Measurements from ENCODE around the gene PSMD7.
"Not testable (repeated sequence)": the region's sequence is repeated elsewhere in the genome, so short reads cannot be mapped to it uniquely, and the experiment has no call there.

The PSMD7 gene

DNA sequence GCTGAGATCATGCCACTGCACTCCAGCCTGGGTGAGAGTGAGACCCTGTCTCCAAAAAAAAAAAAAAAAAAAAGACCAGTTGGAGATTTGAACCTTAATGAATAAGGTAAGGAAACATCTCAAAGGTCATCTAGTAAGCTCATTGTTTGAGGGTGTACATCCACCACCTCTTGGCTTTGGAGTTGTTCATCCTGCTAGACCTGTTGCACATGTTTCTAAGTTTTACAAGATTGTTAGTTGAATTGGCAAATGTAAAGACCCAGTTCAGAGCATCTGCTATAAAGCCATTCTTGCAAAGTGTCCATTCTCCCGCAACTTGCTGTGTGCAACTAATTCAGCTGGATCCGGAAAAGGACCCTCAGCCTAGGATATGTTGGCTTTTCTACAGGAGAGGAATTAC is 1.5 kb downstream of the PSMD7 start:
- no peak for DNase-seq

DNA sequence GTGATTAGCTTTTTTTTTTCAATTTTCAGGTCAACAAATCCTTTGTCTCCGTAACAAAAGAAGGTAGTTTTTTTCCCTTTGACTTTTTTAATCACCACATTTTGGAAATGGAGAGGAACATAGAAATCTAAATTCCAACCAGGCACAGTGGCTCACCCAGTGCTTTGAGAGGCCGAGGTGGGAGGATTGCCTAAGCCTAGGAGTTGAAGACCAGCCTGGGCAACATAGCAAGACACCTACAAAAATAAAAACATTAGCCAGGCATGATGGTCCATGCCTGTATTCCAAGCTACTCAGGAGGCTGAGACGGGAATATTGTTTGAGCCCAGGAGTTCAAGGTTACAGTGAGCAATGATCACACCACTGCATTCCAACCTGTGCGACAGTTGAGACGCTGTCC is 5.7 kb downstream of the PSMD7 start:
- DNase-seq: no peak

- no peak for DNase-seq
These were observed 7.7 kb downstream of the PSMD7 start for GRCh38 chr16:74304164-74304834.

DNA sequence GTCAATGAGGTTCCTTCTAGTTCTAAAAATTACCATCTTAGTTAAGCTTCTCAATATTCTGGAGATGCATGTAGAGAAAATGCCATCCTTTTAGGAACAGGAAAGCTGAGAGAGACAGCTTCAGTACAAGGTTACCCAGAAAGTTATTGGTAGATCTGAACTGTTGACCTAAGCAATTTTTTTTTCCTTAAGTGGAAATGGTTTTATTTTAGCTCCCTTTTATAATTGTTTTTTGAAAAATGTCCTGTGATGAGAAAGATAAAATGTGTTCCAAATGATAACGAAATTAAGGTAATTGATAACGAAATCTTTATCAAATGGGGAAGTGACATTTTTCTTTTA is 8.2 kb downstream of the PSMD7 start:
- DNase-seq: no peak

DNA sequence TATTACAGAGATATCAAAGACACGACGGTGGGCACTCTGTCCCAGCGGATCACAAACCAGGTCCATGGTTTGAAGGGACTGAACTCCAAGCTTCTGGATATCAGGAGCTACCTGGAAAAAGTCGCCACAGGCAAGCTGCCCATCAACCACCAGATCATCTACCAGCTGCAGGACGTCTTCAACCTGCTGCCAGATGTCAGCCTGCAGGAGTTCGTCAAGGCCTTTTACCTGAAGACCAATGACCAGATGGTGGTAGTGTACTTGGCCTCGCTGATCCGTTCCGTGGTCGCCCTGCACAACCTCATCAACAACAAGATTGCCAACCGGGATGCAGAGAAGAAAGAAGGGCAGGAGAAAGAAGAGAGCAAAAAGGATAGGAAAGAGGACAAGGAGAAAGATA is 8.7 kb downstream of the PSMD7 start:
- no peak for DNase-seq

DNA sequence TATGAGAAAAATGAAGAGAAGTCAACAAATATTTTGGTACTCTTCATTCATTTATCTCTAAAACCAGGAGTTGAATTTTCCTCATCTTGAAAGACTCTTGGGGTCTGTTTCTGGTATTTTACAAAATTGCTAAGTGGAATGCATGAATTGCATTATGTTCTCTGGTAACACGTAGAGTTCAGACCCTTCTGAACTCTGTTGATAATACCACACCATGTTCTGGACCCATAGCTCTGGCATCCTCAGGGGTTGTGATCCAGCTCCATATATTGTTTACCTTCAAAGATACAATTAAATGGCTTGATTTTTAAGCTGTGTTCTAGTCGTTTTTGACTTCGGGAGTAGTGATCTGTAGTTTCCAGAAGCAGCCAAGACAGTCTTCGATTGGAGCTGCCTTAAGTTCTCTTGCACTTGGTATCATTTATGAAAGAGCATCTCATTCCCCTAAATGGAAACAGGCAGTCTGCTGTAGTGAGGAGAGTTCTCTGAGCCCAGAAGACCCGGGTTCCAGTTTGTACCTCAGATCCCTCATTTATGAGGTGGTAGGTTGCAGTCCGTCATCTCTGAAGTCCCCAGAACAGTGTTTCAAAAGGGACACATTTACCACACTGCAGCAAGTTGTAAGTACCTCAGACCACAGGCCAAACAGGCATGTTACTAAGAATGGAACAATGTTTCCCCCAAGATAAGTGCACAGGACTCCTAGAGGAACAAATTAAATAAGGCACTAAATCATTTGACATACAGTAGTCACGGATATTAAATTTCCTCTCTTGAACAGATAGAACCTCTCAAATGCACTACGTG is 9.6 kb downstream of the PSMD7 start:
- no peak for DNase-seq

GRCh38 chr16:74307383-74307782 is 10.8 kb downstream of the PSMD7 start:
- no peak for DNase-seq

GRCh38 chr16:74309789-74310781 is 13.5 kb downstream of the PSMD7 start:
- DNase-seq: no peak

DNA sequence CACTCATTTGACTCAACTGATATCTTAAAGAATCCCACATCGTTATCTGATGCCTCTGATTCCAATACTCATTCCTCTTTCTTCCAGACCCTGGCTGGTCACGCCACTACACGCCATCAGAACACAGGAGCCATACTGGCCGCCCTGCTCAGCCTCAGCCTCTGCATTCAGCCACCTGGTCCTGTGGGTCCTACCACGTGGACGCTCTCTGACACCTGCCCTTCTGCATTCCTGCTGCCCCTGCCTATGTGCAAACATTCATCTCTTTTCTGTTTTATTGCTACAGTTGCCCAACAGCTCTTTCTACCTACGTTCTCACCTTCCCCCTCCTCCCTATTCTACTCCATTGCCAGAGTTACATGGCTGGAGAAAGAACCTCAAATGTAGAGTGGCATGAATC is 18.4 kb downstream of the PSMD7 start:
- DNase-seq: no peak

GRCh38 chr16:74320707-74321106 is 24.1 kb downstream of the PSMD7 start:
- DNase-seq: no peak

- no peak for DNase-seq
These were observed 24.7 kb downstream of the PSMD7 start for GRCh38 chr16:74321356-74321755.

DNA sequence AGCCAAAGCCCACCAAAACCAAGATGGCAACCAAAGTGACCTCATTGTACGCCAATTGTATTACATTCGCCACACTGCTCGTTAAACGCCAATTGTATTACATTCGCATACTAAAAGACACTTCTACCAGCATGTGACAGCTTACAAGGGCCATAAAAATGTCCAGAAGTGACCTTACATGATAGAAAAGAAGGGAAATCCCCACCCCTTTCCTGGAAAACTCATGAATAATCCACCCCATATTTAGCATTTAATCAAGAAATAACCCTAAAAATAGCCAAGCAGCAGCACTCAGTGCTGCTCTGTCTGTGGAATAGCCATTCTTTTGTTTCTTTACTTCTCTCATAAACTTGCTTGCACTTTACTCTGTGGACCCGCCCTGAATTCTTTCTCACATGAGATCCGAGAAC is 25.7 kb downstream of the PSMD7 start:
- no peak for DNase-seq

- DNase-seq: not testable (repeated sequence)
These were observed 28.2 kb downstream of the PSMD7 start for GRCh38 chr16:74324777-74325176.

GRCh38 chr16:74325641-74326040 is 29.0 kb downstream of the PSMD7 start:
- DNase-seq: no peak

DNA sequence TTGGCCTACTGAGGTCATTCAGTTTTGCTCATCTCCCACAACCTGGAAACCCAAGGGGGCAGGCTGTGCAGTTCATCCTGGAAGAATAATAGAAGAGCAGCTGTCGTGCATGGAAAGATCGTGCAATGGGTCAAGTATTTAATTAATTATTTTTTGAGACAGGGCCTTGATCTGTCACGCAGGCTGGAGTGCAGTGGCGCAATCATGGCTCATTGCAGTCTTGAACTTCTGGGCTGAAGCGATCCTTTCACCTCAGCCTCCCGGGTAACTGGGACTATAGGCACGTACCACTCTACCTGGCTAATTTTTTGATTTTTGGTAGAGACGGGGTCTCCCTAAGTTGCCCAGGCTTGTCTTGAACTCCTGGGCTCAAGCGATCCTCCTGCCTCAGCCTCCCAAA is 31.7 kb downstream of the PSMD7 start:
- DNase-seq: not testable (repeated sequence)

GRCh38 chr16:74332469-74332868 is 35.9 kb downstream of the PSMD7 start:
- not testable (repeated sequence) for DNase-seq

DNA sequence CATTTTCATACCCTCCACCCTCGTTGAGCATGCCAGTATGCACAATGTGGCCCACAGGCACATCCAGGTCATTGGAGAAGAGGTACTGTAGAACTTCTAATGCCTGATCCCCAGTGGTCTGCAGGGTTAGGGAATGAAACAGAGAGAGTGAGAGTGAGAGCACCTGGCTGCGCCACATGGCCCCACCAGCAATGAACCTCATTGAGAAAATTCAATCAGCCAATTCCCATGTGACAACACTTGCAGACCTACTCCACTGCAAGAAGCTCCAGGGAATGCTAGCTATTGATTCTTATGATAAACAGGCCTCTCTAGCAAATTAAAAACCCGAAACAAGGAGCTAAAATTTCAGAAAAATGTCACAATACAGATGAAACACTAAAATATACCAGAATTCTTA is 40.9 kb downstream of the PSMD7 start:
- not testable (repeated sequence) for DNase-seq

DNA sequence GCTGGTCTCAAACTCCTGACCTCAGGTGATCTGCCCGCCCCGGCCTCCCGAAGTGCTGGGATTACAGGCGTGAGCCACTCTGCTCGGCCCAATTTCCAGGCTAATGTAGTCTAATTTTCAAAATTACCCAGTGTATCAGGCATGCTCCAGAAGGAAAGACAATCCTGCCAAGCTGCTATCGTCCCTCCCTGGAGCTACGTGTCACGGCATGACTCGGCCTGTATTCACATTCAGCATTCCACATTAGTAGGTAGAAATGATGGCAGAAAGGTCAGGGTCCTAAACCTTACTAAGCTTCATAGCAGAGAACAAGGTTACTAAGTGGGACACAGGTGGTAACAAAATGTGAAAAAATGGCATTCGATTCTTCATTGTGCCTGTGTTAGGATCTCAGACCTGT is 42.6 kb downstream of the PSMD7 start:
- DNase-seq: not testable (repeated sequence)

- not testable (repeated sequence) for DNase-seq
These were observed 56.4 kb downstream of the PSMD7 start for GRCh38 chr16:74353038-74353437.
